ENCODE measurements around the gene RRP12.

GRCh38 chr10:97388152-97388551, 13.0 kb downstream of the RRP12 start:
- TF ChIP-seq POLR2A (IDR thresholded peaks at IDR 0.05; ENCODE audit: low read length): no peak
- TF ChIP-seq GATA1 (IDR thresholded peaks at IDR 0.05; ENCODE audit: low read depth, low read length): no peak
